PC-3 (cell line): Measurements from ENCODE around the gene RARA. TPM values are rescaled to one million over a fixed set of nuclear protein-coding genes. Genes with fewer than 3 reads are reported as not detected.
"Not testable (repeated sequence)": the region's sequence is repeated elsewhere in the genome, so short reads cannot be mapped to it uniquely, and the experiment has no call there.

ENCODE experiments used
- ATAC-seq: fragments of 200-7000 bp; cut with Tn5 transposase; 2 replicates; pipeline ENCODE4 v1.9.1; 2020; ENCODE audit warnings: mild to moderate bottlenecking, moderate library complexity
- BruUV-seq: library from RNA; stranded (reverse); fragments of 400-500 nt; replicated peaks from 2 replicates; lab custom pipeline; 2021; lab: Mats Ljungman, UMichigan
- CTCF ChIA-PET: fragments of 300-600 bp; sonication (Branson Sonifier 250); formaldehyde crosslinking; loops from one replicate; lab custom pipeline; 2022; ENCODE audit warnings: antibody characterized with exemption; lab: Charles Lee
- POLR2A ChIA-PET: fragments of 300-600 bp; sonication (Branson Sonifier 250); formaldehyde crosslinking; loops from one replicate; lab custom pipeline; 2022; ENCODE audit warnings: antibody characterized with exemption; ENCODE audit not compliant: unreplicated experiment; lab: Charles Lee
- DNase-seq: peaks from one replicate; pipeline ENCODE4 v3.0.0-alpha.2; 2015
- H2AFZ ChIP-seq: fragments of 300-600 bp; sonication (generic); 2 replicates; pipeline ENCODE4 v1.6.0; 2016; ENCODE audit warnings: antibody characterized with exemption, low read length
- H3F3A ChIP-seq: fragments of 300-600 bp; sonication (generic); one replicate; pipeline ENCODE4 v1.6.0; 2017; ENCODE audit warnings: antibody characterized with exemption, low read length, control low read depth, mild to moderate bottlenecking; ENCODE audit not compliant: unreplicated experiment
- H3K27ac ChIP-seq: fragments of 300-600 bp; sonication (generic); 2 replicates; pipeline ENCODE4 v1.5.1; 2016; ENCODE audit warnings: mild to moderate bottlenecking, low read length
- H3K27me3 ChIP-seq: fragments of 300-600 bp; sonication (generic); 2 replicates; pipeline ENCODE4 v1.6.1; 2016; ENCODE audit warnings: low read length, mixed read lengths
- H3K36me3 ChIP-seq: fragments of 300-600 bp; sonication (generic); 2 replicates; pipeline ENCODE4 v1.6.1; 2016; ENCODE audit warnings: low read depth, mixed run types, low read length, mixed read lengths
- H3K4me1 ChIP-seq: fragments of 300-600 bp; sonication (generic); 2 replicates; pipeline ENCODE4 v1.5.1; 2016; ENCODE audit warnings: low read length; ENCODE audit not compliant: insufficient read depth
- H3K4me2 ChIP-seq: fragments of 300-600 bp; sonication (generic); 2 replicates; pipeline ENCODE4 v1.6.0; 2016; ENCODE audit warnings: low read length
- H3K4me3 ChIP-seq: fragments of 300-600 bp; sonication (generic); 2 replicates; pipeline ENCODE4 v1.5.1; 2016; ENCODE audit warnings: mild to moderate bottlenecking, low read length, mixed read lengths
- H3K79me2 ChIP-seq: fragments of 300-600 bp; sonication (generic); 2 replicates; pipeline ENCODE4 v1.6.1; 2017; ENCODE audit warnings: low read length, mixed read lengths
- H3K9ac ChIP-seq: fragments of 300-600 bp; sonication (generic); 2 replicates; pipeline ENCODE4 v1.6.0; 2016; ENCODE audit warnings: mild to moderate bottlenecking, low read length
- H3K9me2 ChIP-seq: fragments of 300-600 bp; sonication (generic); replicated peaks from 2 replicates; pipeline ENCODE4 v1.6.1; 2016; ENCODE audit warnings: mixed run types, low read length, mixed read lengths
- H3K9me3 ChIP-seq: fragments of 300-600 bp; sonication (generic); 2 replicates; pipeline ENCODE4 v1.6.1; 2016; ENCODE audit warnings: low read length, mixed read lengths
- H4K20me1 ChIP-seq: fragments of 300-600 bp; sonication (generic); 2 replicates; pipeline ENCODE4 v1.6.1; 2016; ENCODE audit warnings: low read length, mixed read lengths
- EZH2 ChIP-seq: fragments of 300-600 bp; sonication (generic); IDR thresholded peaks from one replicate; pipeline ENCODE4 v1.6.1; 2017; ENCODE audit warnings: antibody characterized with exemption, mild to moderate bottlenecking, low read length; ENCODE audit not compliant: unreplicated experiment
- EZH2phosphoT487 ChIP-seq: fragments of 300-600 bp; sonication (generic); IDR thresholded peaks from 2 replicates; pipeline ENCODE4 v1.6.1; 2018; ENCODE audit warnings: mild to moderate bottlenecking, antibody characterized with exemption, low read length, borderline replicate concordance
- intact Hi-C: fragments of 100-400 bp; cut with micrococcal nuclease; formaldehyde crosslinking; loops from 2 replicates; pipeline ENCODE4 v1.9.0; 2023
- total RNA-seq: library from RNA; depleted of rRNA; stranded (reverse); fragments of >200 nt; gene quantifications from 2 replicates; pipeline ENCODE4 v1.2.3, GENCODE V29; 2014
- TF ChIP-seq, protein P1 (sequence below): fragments of 300-600 bp; sonication (generic); conservative IDR thresholded peaks from 2 replicates; pipeline ENCODE4 v1.5.1; 2017; ENCODE audit warnings: antibody characterized with exemption, low read depth, mild to moderate bottlenecking, low read length

Gene RARA
- total RNA-seq, 1 experiment from 2014 or later: 19.6 TPM

DNA sequence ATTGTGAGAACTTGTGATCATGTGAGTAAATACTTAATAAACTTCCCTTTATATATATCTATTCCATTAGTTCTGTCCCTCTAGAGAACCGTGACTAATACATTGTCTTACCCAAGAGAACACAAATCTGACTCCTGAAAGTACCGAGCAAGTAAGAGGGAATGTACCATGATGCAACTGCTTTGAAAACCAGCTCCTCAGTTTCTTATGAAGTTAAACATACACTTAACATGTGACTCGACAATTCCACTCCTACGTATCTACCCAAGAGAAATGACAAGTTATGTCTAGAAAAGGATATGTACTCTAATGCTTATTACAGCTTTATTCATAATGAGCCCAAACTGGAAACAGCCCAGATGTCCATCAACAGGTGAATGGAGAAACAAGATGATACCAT lies 64.3 kb downstream of the RARA start:
- H3F3A ChIP-seq: no peaks in the 10 kb centered on the region
- H3K27me3 ChIP-seq: no peaks in the 10 kb centered on the region
- H3K4me2 ChIP-seq: no peak overlapping the region
- ATAC-seq: no peak
- ChIA-PET CTCF (no interaction called here), POLR2A (no interaction called here)
- no peak overlapping the region for H3K27ac ChIP-seq
- no peak overlapping the region for H3K9ac ChIP-seq
- no peak for DNase-seq
- no peak overlapping the region for H3K4me3 ChIP-seq
- no peaks in the 10 kb centered on the region for H3K9me3 ChIP-seq
- no TSS peak for BruUV-seq
- intact Hi-C loops: no loop called here
- H3K79me2 ChIP-seq: no peaks in the 10 kb centered on the region
- H3K9me2 ChIP-seq: no peaks in the 10 kb centered on the region
- no peaks in the 10 kb centered on the region for H3K4me1 ChIP-seq
- H4K20me1 ChIP-seq: no peaks in the 10 kb centered on the region
- H2AFZ ChIP-seq: no peak overlapping the region
- TF ChIP-seq EZH2phosphoT487: no peak
- TF ChIP-seq, protein P1, sequence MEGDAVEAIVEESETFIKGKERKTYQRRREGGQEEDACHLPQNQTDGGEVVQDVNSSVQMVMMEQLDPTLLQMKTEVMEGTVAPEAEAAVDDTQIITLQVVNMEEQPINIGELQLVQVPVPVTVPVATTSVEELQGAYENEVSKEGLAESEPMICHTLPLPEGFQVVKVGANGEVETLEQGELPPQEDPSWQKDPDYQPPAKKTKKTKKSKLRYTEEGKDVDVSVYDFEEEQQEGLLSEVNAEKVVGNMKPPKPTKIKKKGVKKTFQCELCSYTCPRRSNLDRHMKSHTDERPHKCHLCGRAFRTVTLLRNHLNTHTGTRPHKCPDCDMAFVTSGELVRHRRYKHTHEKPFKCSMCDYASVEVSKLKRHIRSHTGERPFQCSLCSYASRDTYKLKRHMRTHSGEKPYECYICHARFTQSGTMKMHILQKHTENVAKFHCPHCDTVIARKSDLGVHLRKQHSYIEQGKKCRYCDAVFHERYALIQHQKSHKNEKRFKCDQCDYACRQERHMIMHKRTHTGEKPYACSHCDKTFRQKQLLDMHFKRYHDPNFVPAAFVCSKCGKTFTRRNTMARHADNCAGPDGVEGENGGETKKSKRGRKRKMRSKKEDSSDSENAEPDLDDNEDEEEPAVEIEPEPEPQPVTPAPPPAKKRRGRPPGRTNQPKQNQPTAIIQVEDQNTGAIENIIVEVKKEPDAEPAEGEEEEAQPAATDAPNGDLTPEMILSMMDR: no peak
- TF ChIP-seq EZH2: no peak
- H3K36me3 ChIP-seq: no peaks in the 10 kb centered on the region

DNA sequence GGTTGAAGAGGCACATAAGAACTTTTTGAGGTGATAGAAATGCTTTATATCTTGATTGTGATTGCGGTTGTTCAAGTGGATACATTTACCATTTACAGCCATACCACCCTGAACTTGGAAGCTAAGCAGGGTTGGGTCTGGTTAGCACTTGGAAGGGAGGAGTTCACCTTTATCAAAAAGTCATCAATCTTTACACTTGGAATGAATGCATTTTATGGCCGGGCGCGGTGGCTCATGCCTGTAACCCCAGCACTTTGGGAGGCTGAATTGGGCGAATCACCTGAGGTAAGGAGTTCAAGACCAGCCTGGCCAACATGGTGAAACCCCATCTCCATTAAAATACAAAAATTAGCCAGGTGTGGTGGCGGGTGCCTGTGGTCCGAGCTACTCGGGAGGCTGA lies 65.0 kb downstream of the RARA start:
- Histone ChIP-seq H3K4me3 (no peak overlapping the region), H3K9me3 (no peaks in the 10 kb centered on the region), H3K36me3 (no peaks in the 10 kb centered on the region), H3K4me1 (no peaks in the 10 kb centered on the region), H4K20me1 (no peaks in the 10 kb centered on the region), H3K27me3 (no peaks in the 10 kb centered on the region), H3F3A (no peaks in the 10 kb centered on the region), H2AFZ (no peak overlapping the region), H3K79me2 (no peaks in the 10 kb centered on the region), H3K4me2 (no peak overlapping the region), H3K9me2 (no peaks in the 10 kb centered on the region), H3K27ac (no peak overlapping the region), H3K9ac (no peak overlapping the region)
- ChIA-PET CTCF (no interaction called here), POLR2A (no interaction called here)
- no TSS peak for BruUV-seq
- TF ChIP-seq, protein P1: no peak
- TF ChIP-seq EZH2phosphoT487 (no peak), EZH2 (no peak)
- no peak for ATAC-seq
- DNase-seq: no peak
- intact Hi-C loops: no loop called here

DNA sequence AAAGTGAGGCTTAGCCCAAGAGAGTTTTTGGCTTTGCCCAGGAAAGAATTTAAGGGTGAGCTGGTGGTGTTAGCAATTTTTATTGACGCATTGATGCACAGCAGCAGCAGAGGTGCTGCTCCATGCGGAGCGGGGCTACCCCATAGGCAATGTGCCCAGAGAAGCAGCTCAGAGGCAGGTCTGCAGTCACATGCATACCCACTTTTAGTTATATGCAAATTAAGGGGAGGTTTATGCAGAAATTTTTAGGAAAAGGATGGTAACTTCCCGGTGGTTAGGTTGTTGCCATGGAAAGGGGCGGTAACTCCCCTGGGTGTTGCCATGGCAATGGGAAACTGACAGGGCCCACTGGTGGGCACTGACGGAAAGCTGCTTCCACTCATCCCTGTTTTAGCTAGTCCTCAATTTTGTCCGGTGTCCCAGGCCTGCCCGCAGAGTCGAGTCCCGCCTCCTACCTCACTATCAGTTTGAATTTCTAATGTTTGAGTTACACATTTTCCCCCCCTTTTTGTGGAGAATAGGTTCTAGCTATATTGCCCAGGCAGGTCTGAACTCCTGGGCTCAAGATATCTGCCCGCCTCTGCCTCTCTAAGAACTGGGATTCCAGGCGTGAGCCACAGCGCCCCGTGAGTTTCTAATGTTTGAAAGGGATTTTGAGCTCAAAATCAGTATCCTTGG lies 66.0 kb downstream of the RARA start:
- no peak for ATAC-seq

DNA sequence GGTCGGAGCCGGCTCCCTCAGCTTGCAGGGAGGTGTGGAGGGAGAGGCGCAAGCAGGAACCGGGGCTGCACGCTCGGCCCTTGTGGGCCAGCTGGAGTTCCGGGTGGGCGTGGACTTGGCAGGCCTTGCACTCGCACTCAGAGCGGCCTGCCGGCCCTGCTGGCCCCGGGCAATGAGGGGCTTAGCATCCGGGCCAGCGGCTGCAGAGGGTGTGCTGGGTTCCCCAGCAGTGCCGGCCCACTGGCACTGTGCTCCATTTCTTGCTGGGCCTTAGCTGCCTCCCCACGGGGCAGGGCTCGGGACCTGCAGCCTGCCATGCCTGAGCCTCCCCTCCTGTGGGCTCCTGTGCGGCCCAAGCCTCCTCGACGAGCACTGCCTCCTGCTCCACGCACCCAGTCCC lies 66.8 kb downstream of the RARA start:
- H3K27me3 ChIP-seq, H3K4me3 ChIP-seq, H3K4me1 ChIP-seq, BruUV-seq, H3K9me3 ChIP-seq, CTCF ChIA-PET, H3K79me2 ChIP-seq, H4K20me1 ChIP-seq, H3K4me2 ChIP-seq, H3K9me2 ChIP-seq, H3K9ac ChIP-seq, DNase-seq, H3K36me3 ChIP-seq, ATAC-seq, H3F3A ChIP-seq, intact Hi-C loops, H3K27ac ChIP-seq, POLR2A ChIA-PET, H2AFZ ChIP-seq: not testable (repeated sequence)

More for the DNA sequence above, 66.0 kb downstream of the RARA start:
- H3K4me2 ChIP-seq: no peak overlapping the region
- H3K9me2 ChIP-seq: no peaks in the 10 kb centered on the region
- H3K27ac ChIP-seq: no peak overlapping the region
- ChIA-PET POLR2A (no interaction called here), CTCF (no interaction called here)
- no peaks in the 10 kb centered on the region for H4K20me1 ChIP-seq
- no TSS peak for BruUV-seq
- H3K36me3 ChIP-seq: no peaks in the 10 kb centered on the region
- H3F3A ChIP-seq: no peaks in the 10 kb centered on the region
- H3K9me3 ChIP-seq: no peaks in the 10 kb centered on the region
- no peaks in the 10 kb centered on the region for H3K27me3 ChIP-seq
- H3K4me1 ChIP-seq: no peaks in the 10 kb centered on the region
- H3K9ac ChIP-seq: no peak overlapping the region
- H3K79me2 ChIP-seq: no peaks in the 10 kb centered on the region
- no peak overlapping the region for H2AFZ ChIP-seq
- TF ChIP-seq EZH2phosphoT487: no peak
- TF ChIP-seq EZH2: no peak
- TF ChIP-seq, protein P1: no peak
- intact Hi-C loops: no loop called here
- no peak overlapping the region for H3K4me3 ChIP-seq
- no peak for DNase-seq
